ENCODE measurements around the gene BANK1.

DNA sequence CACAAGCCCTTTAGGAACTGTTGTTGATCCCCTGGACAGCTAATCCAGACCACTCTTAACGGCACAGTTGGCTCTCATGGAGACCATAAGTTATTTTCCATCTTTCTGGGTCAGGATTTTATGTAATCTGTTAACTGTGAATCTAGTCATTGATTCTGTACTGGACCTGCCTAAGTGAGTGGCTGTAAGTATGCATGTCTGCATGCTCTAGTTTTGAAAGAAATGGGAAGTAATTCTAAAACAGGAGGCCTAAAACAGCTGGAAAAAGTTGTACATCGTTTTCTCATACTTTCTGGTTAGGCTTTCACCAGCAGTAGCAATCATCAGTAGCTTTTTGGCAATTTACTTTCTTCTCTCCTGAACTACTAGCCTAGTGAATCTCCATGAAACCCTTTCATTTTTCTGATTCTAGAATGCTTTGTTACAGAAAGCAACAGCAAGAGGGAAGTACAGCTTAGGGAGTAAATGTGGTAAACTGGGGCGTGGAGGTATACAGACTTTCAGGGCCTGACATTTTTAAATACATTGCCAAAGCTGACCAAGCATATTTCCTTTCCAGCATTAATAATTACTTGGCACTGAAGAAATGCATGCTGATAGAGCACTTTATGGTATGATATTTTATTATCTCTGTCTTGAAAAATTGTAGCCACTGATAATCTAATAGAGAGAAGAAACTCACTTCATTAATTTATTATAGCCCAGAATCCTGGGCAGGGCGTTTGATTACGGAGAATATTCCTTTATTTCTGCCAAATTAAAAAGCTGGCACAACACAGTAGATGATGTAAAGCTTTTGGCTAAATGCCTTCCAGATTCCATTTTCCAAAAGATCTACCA lies 202.7 kb downstream of the BANK1 start:
- TF ChIP-seq POLR2AphosphoS5 (IDR thresholded peaks at IDR 0.05; ENCODE audit: low read depth), result no peak
- TF ChIP-seq, protein P1, sequence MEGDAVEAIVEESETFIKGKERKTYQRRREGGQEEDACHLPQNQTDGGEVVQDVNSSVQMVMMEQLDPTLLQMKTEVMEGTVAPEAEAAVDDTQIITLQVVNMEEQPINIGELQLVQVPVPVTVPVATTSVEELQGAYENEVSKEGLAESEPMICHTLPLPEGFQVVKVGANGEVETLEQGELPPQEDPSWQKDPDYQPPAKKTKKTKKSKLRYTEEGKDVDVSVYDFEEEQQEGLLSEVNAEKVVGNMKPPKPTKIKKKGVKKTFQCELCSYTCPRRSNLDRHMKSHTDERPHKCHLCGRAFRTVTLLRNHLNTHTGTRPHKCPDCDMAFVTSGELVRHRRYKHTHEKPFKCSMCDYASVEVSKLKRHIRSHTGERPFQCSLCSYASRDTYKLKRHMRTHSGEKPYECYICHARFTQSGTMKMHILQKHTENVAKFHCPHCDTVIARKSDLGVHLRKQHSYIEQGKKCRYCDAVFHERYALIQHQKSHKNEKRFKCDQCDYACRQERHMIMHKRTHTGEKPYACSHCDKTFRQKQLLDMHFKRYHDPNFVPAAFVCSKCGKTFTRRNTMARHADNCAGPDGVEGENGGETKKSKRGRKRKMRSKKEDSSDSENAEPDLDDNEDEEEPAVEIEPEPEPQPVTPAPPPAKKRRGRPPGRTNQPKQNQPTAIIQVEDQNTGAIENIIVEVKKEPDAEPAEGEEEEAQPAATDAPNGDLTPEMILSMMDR (IDR thresholded peaks at IDR 0.05; ENCODE audit: insufficient read depth, low read length), result no peak
- TF ChIP-seq, protein P2, sequence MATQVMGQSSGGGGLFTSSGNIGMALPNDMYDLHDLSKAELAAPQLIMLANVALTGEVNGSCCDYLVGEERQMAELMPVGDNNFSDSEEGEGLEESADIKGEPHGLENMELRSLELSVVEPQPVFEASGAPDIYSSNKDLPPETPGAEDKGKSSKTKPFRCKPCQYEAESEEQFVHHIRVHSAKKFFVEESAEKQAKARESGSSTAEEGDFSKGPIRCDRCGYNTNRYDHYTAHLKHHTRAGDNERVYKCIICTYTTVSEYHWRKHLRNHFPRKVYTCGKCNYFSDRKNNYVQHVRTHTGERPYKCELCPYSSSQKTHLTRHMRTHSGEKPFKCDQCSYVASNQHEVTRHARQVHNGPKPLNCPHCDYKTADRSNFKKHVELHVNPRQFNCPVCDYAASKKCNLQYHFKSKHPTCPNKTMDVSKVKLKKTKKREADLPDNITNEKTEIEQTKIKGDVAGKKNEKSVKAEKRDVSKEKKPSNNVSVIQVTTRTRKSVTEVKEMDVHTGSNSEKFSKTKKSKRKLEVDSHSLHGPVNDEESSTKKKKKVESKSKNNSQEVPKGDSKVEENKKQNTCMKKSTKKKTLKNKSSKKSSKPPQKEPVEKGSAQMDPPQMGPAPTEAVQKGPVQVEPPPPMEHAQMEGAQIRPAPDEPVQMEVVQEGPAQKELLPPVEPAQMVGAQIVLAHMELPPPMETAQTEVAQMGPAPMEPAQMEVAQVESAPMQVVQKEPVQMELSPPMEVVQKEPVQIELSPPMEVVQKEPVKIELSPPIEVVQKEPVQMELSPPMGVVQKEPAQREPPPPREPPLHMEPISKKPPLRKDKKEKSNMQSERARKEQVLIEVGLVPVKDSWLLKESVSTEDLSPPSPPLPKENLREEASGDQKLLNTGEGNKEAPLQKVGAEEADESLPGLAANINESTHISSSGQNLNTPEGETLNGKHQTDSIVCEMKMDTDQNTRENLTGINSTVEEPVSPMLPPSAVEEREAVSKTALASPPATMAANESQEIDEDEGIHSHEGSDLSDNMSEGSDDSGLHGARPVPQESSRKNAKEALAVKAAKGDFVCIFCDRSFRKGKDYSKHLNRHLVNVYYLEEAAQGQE (IDR thresholded peaks at IDR 0.05; ENCODE audit: insufficient replicate concordance, low read depth), result no peak
- no peak for TF ChIP-seq GABPA (IDR thresholded peaks at IDR 0.05; ENCODE audit: low read depth)

Data from HL-60 (cell line).